WERI-Rb-1 (cell line): ENCODE results near the gene C17orf114.

Source experiments
- DNase-seq: peaks from one replicate; pipeline ENCODE4 v3.0.0-alpha.2; 2020
- H3K27ac ChIP-seq: fragments of 250-450 bp; sonication (Bioruptor Pico); 2 replicates; pipeline ENCODE4 v1.5.1; 2020; ENCODE audit warnings: mild to moderate bottlenecking, moderate library complexity
- H3K27me3 ChIP-seq: fragments of 250-450 bp; sonication (Bioruptor Pico); 2 replicates; pipeline ENCODE4 v1.5.1; 2021; ENCODE audit warnings: mild to moderate bottlenecking, low read depth, moderate library complexity; ENCODE audit not compliant: insufficient read depth, severe bottlenecking
- H3K36me3 ChIP-seq: fragments of 250-450 bp; sonication (Bioruptor Pico); 2 replicates; pipeline ENCODE4 v1.5.1; 2020; ENCODE audit warnings: mild to moderate bottlenecking, moderate library complexity
- H3K4me3 ChIP-seq: 2 replicates; pipeline ENCODE4 v1.5.1; 2011; ENCODE audit warnings: low read depth, mild to moderate bottlenecking, control low read depth, low read length
- H3K9me3 ChIP-seq: fragments of 250-450 bp; sonication (Bioruptor Pico); 2 replicates; pipeline ENCODE4 v1.5.1; 2021; ENCODE audit warnings: mild to moderate bottlenecking, moderate library complexity; ENCODE audit not compliant: severe bottlenecking
- CTCF ChIP-seq: IDR thresholded peaks from 2 replicates; pipeline ENCODE4 v1.5.1; 2011; ENCODE audit warnings: low read depth, mild to moderate bottlenecking, control low read depth, inconsistent platforms, low read length

C17orf114 gene

GRCh38 chr17:4808378-4808767, 6.2 kb upstream of the C17orf114 start:
- no peak for TF ChIP-seq CTCF
- no peak overlapping the region for H3K27ac ChIP-seq
- no peaks in the 10 kb centered on the region for H3K27me3 ChIP-seq
- no peak for DNase-seq
- H3K36me3 ChIP-seq, result peaks cover 11% of the 10 kb centered on the region
- H3K9me3 ChIP-seq, result no peaks in the 10 kb centered on the region
- H3K4me3 ChIP-seq, result no peak overlapping the region

- H3K36me3 ChIP-seq, result peaks cover 11% of the 10 kb centered on the region
- no peak overlapping the region for H3K27ac ChIP-seq
- peak overlapping the region; percentile 62 for H3K4me3 ChIP-seq
- no peaks in the 10 kb centered on the region for H3K27me3 ChIP-seq
- DNase-seq, result no peak
- no peak for TF ChIP-seq CTCF
- H3K9me3 ChIP-seq, result no peaks in the 10 kb centered on the region
Measured at GRCh38 chr17:4807605-4808377, 5.7 kb upstream of the C17orf114 start.

GRCh38 chr17:4806777-4807604, 4.9 kb upstream of the C17orf114 start, which contains the start of gene PLD2:
Gene PLD2, plus strand, starts transcription at chr17:4807152. Its CDS starts 621 bp downstream, at chr17:4807773.
- Histone ChIP-seq H3K36me3 (peaks cover 11% of the 10 kb centered on the region), H3K27me3 (no peaks in the 10 kb centered on the region), H3K27ac (peak within 1 kb of the TSS; percentile 43), H3K9me3 (no peaks in the 10 kb centered on the region), H3K4me3 (peak within 1 kb of the TSS; percentile 62)
- TF ChIP-seq CTCF, result no peak
- peak; percentile 90 for DNase-seq

GRCh38 chr17:4806456-4806776, 4.3 kb upstream of the C17orf114 start:
- Histone ChIP-seq H3K9me3 (no peaks in the 10 kb centered on the region), H3K27me3 (no peaks in the 10 kb centered on the region), H3K36me3 (peaks cover 10% of the 10 kb centered on the region), H3K4me3 (peak overlapping the region; percentile 57), H3K27ac (no peak overlapping the region)
- DNase-seq, result no peak
- TF ChIP-seq CTCF, result no peak

GRCh38 chr17:4800462-4801196, 1.5 kb downstream of the C17orf114 start:
- no peak for TF ChIP-seq CTCF
- Histone ChIP-seq H3K36me3 (peaks cover 18% of the 10 kb centered on the region), H3K27ac (no peak overlapping the region; the same call in 1 of the 2 replicates), H3K9me3 (no peaks in the 10 kb centered on the region), H3K4me3 (no peak overlapping the region), H3K27me3 (no peaks in the 10 kb centered on the region)
- no peak for DNase-seq
